ENCODE data around the gene WDFY4.

Gene WDFY4

GRCh38 chr10:48794074-48794473 lies 109.4 kb downstream of the WDFY4 start:
- Histone ChIP-seq H3K36me3 (ENCODE audit: insufficient read depth, low read length) (no peaks in the 10 kb centered on the region), H3K9me3 (ENCODE audit: control insufficient read depth, insufficient read depth, low read length) (no peaks in the 10 kb centered on the region), H3K9ac (ENCODE audit: low read depth, low read length) (no peak overlapping the region), H3K4me1 (ENCODE audit: insufficient read depth, low read length) (no peaks in the 10 kb centered on the region)

- H3K36me3 ChIP-seq (ENCODE audit: insufficient read depth, low read length), result no peaks in the 10 kb centered on the region
- no peak overlapping the region for H3K9ac ChIP-seq (ENCODE audit: low read depth, low read length)
- no peaks in the 10 kb centered on the region for H3K4me1 ChIP-seq (ENCODE audit: insufficient read depth, low read length)
- H3K9me3 ChIP-seq (ENCODE audit: control insufficient read depth, insufficient read depth, low read length), result no peaks in the 10 kb centered on the region; the same call in 1 of the 2 replicates
Measured at GRCh38 chr10:48796713-48797245, 112.1 kb downstream of the WDFY4 start.

GRCh38 chr10:48797830-48798229 lies 113.2 kb downstream of the WDFY4 start:
- no peaks in the 10 kb centered on the region for H3K36me3 ChIP-seq (ENCODE audit: insufficient read depth, low read length)
- no peaks in the 10 kb centered on the region for H3K4me1 ChIP-seq (ENCODE audit: insufficient read depth, low read length)
- no peaks in the 10 kb centered on the region; the same call in 1 of the 2 replicates for H3K9me3 ChIP-seq (ENCODE audit: control insufficient read depth, insufficient read depth, low read length)
- no peak overlapping the region for H3K9ac ChIP-seq (ENCODE audit: low read depth, low read length)

- no peak overlapping the region for H3K9ac ChIP-seq (ENCODE audit: low read depth, low read length)
- 0 out of 2 replicates have a peak, but pooled peaks cover 4% of the 10 kb centered on the region for H3K4me1 ChIP-seq (ENCODE audit: insufficient read depth, low read length)
- no peaks in the 10 kb centered on the region; the same call in 1 of the 2 replicates for H3K9me3 ChIP-seq (ENCODE audit: control insufficient read depth, insufficient read depth, low read length)
- H3K36me3 ChIP-seq (ENCODE audit: insufficient read depth, low read length), result no peaks in the 10 kb centered on the region
Measured at GRCh38 chr10:48798481-48799254, 114.0 kb downstream of the WDFY4 start.

GRCh38 chr10:48799341-48800006 lies 114.8 kb downstream of the WDFY4 start:
- Histone ChIP-seq H3K9ac (ENCODE audit: low read depth, low read length) (no peak overlapping the region), H3K9me3 (ENCODE audit: control insufficient read depth, insufficient read depth, low read length) (no peaks in the 10 kb centered on the region; the same call in 1 of the 2 replicates), H3K4me1 (ENCODE audit: insufficient read depth, low read length) (peaks cover 8% of the 10 kb centered on the region; the same call in 1 of the 2 replicates), H3K36me3 (ENCODE audit: insufficient read depth, low read length) (no peaks in the 10 kb centered on the region)

GRCh38 chr10:48800007-48800675 lies 115.5 kb downstream of the WDFY4 start:
- H3K9me3 ChIP-seq (ENCODE audit: control insufficient read depth, insufficient read depth, low read length), result no peaks in the 10 kb centered on the region; the same call in 1 of the 2 replicates
- H3K9ac ChIP-seq (ENCODE audit: low read depth, low read length), result no peak overlapping the region
- no peaks in the 10 kb centered on the region for H3K36me3 ChIP-seq (ENCODE audit: insufficient read depth, low read length)
- H3K4me1 ChIP-seq (ENCODE audit: insufficient read depth, low read length), result peaks cover 13% of the 10 kb centered on the region; the same call in 1 of the 2 replicates

GRCh38 chr10:48801001-48801421 lies 116.3 kb downstream of the WDFY4 start:
- H3K9me3 ChIP-seq (ENCODE audit: control insufficient read depth, insufficient read depth, low read length), result no peaks in the 10 kb centered on the region; the same call in 1 of the 2 replicates
- no peaks in the 10 kb centered on the region for H3K36me3 ChIP-seq (ENCODE audit: insufficient read depth, low read length)
- H3K9ac ChIP-seq (ENCODE audit: low read depth, low read length), result no peak overlapping the region
- H3K4me1 ChIP-seq (ENCODE audit: insufficient read depth, low read length), result peaks cover 13% of the 10 kb centered on the region; the same call in 1 of the 2 replicates

GRCh38 chr10:48802611-48803071 lies 118.0 kb downstream of the WDFY4 start:
- peaks cover 13% of the 10 kb centered on the region; the same call in 1 of the 2 replicates for H3K4me1 ChIP-seq (ENCODE audit: insufficient read depth, low read length)
- no peaks in the 10 kb centered on the region; the same call in 1 of the 2 replicates for H3K9me3 ChIP-seq (ENCODE audit: control insufficient read depth, insufficient read depth, low read length)
- no peak overlapping the region for H3K9ac ChIP-seq (ENCODE audit: low read depth, low read length)
- H3K36me3 ChIP-seq (ENCODE audit: insufficient read depth, low read length), result no peaks in the 10 kb centered on the region

- H3K9ac ChIP-seq (ENCODE audit: low read depth, low read length), result no peak overlapping the region
Measured at GRCh38 chr10:48803801-48804584, 119.3 kb downstream of the WDFY4 start.

GRCh38 chr10:48804740-48805182 lies 120.1 kb downstream of the WDFY4 start:
- H3K4me1 ChIP-seq (ENCODE audit: insufficient read depth, low read length), result peaks cover 13% of the 10 kb centered on the region; the same call in 1 of the 2 replicates
- H3K36me3 ChIP-seq (ENCODE audit: insufficient read depth, low read length), result no peaks in the 10 kb centered on the region
- H3K9me3 ChIP-seq (ENCODE audit: control insufficient read depth, insufficient read depth, low read length), result no peaks in the 10 kb centered on the region; the same call in 1 of the 2 replicates
- H3K9ac ChIP-seq (ENCODE audit: low read depth, low read length), result no peak overlapping the region

More at GRCh38 chr10:48803801-48804584, 119.3 kb downstream of the WDFY4 start:
- Histone ChIP-seq H3K4me1 (ENCODE audit: insufficient read depth, low read length) (peaks cover 13% of the 10 kb centered on the region; the same call in 1 of the 2 replicates), H3K36me3 (ENCODE audit: insufficient read depth, low read length) (no peaks in the 10 kb centered on the region), H3K9me3 (ENCODE audit: control insufficient read depth, insufficient read depth, low read length) (no peaks in the 10 kb centered on the region; the same call in 1 of the 2 replicates)

- H3K9me3 ChIP-seq (ENCODE audit: control insufficient read depth, insufficient read depth, low read length), result no peaks in the 10 kb centered on the region
- H3K4me1 ChIP-seq (ENCODE audit: insufficient read depth, low read length), result peaks cover 13% of the 10 kb centered on the region; the same call in 1 of the 2 replicates
- no peaks in the 10 kb centered on the region for H3K36me3 ChIP-seq (ENCODE audit: insufficient read depth, low read length)
- H3K9ac ChIP-seq (ENCODE audit: low read depth, low read length), result no peak overlapping the region
Measured at GRCh38 chr10:48805411-48805810, 120.7 kb downstream of the WDFY4 start.

GRCh38 chr10:48805848-48806247 lies 121.2 kb downstream of the WDFY4 start:
- Histone ChIP-seq H3K9me3 (ENCODE audit: control insufficient read depth, insufficient read depth, low read length) (no peaks in the 10 kb centered on the region), H3K9ac (ENCODE audit: low read depth, low read length) (no peak overlapping the region), H3K4me1 (ENCODE audit: insufficient read depth, low read length) (peaks cover 13% of the 10 kb centered on the region; the same call in 1 of the 2 replicates), H3K36me3 (ENCODE audit: insufficient read depth, low read length) (no peaks in the 10 kb centered on the region)

GRCh38 chr10:48806342-48806741 lies 121.7 kb downstream of the WDFY4 start:
- H3K9ac ChIP-seq (ENCODE audit: low read depth, low read length), result no peak overlapping the region

More at GRCh38 chr10:48806342-48806741, 121.7 kb downstream of the WDFY4 start:
- Histone ChIP-seq H3K36me3 (ENCODE audit: insufficient read depth, low read length) (no peaks in the 10 kb centered on the region), H3K4me1 (ENCODE audit: insufficient read depth, low read length) (peaks cover 13% of the 10 kb centered on the region; the same call in 1 of the 2 replicates), H3K9me3 (ENCODE audit: control insufficient read depth, insufficient read depth, low read length) (no peaks in the 10 kb centered on the region)
